Peyer's patch (tissue), 4 donors: ENCODE results near the gene SLC49A3. TPM values are rescaled to one million over a fixed set of nuclear protein-coding genes. Genes with fewer than 3 reads are reported as not detected.

ENCODE experiments used
- DNase-seq, 3 donors: peaks; one replicate each; pipeline ENCODE4 v3.0.0-alpha.2; 2017 to 2019
- H3K27ac ChIP-seq, 4 donors: fragments of 200-600 bp; sonication (generic); one replicate each; pipeline ENCODE4 v1.5.1; 2016 to 2019
- H3K27me3 ChIP-seq, 2 donors: fragments of 200-600 bp; sonication (generic); one replicate each; pipeline ENCODE4 v1.5.1; 2019
- H3K36me3 ChIP-seq, 3 donors: fragments of 200-600 bp; sonication (generic); one replicate each; pipeline ENCODE4 v1.5.1; 2016 to 2019
- H3K4me1 ChIP-seq, 4 donors: fragments of 200-600 bp; sonication (generic); one replicate each; pipeline ENCODE4 v1.5.1; 2016 to 2019
- H3K4me3 ChIP-seq, 4 donors: fragments of 200-600 bp; sonication (generic); 1 replicate in 3 of 4; 2 replicates in 1 of 4; pipeline ENCODE4 v1.5.1; 2016 to 2019; ENCODE audit warnings: mild to moderate bottlenecking in 1 of 4
- H3K9me3 ChIP-seq, 4 donors: fragments of 200-600 bp; sonication (generic); one replicate each; pipeline ENCODE4 v1.5.1; 2016 to 2019; ENCODE audit warnings: mild to moderate bottlenecking in 1 of 4
- POLR2A ChIP-seq, 2 donors: fragments of 450-650 bp; IDR thresholded peaks; one replicate each; pipeline ENCODE4 v1.5.1; 2017; ENCODE audit warnings: antibody characterized with exemption in 2 of 2, mild to moderate bottlenecking in 2 of 2, moderate library complexity in 2 of 2
- total RNA-seq, 4 donors: library from RNA; depleted of rRNA; stranded (reverse); fragments of >200 nt; gene quantifications; one replicate each; pipeline ENCODE4 v1.1.0, GENCODE V29; 2016
- TF ChIP-seq, protein P1 (sequence below), 6 experiments: fragments of 450-650 bp in 4 of 6; fragments of 200-600 bp in 2 of 6; sonication (generic) in 1 of 6; IDR thresholded peaks; one replicate each; pipeline ENCODE4 v1.5.1; 2017 to 2019; ENCODE audit warnings: antibody characterized with exemption in 6 of 6, mild to moderate bottlenecking in 3 of 6, moderate library complexity in 1 of 6

Gene SLC49A3
- total RNA-seq, 4 donors from 2014 or later: 4.1 to 13.3 (median 9.4) TPM

DNA sequence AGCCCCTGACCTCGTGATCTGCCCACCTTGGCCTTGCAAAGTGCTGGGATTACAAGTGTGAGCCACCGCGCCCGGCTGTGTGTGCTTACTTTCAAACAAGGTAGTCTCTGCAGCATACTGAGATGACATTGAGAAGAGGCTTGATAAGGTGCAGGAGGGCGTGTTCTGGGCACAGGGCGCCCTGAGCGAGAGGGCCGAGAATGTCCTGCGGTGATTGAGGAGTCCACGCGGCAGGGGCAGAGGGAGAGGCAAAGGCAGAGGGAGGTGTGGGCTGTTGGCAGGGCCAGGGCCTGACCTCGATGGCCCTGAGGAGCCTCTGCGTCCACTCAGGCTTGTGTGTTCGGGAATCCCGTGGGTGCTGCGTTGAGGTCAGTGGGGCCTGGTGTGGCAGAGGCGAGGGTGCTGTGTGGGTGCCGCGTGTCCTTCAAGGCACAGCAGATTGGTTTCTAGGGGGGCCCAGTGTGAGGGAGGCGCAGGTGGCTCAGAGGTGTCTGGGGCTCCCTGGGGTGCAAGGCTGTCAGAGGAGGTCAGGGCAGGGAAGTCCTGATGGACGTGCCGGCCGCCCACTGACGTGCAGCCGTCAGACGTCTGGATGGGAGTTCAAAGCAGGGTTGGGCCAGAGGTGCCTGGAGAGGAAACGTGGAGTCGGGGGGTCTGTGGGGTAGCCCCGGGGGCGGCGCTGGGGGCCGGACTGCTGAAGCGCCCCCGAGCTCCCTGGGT, 28.8 kb upstream of the SLC49A3 start:
- Histone ChIP-seq H3K27ac (no peak overlapping the region), H3K36me3 (peaks cover 0 to 20% (median 0%) of the 10 kb centered on the region in 3 donors), H3K27me3 (no peaks in the 10 kb centered on the region), H3K9me3 (no peaks in the 10 kb centered on the region), H3K4me1 (peaks cover 0 to 34% (median 0%) of the 10 kb centered on the region in 4 donors), H3K4me3 (no peak overlapping the region)
- no peak for DNase-seq
- TF ChIP-seq, protein P1, sequence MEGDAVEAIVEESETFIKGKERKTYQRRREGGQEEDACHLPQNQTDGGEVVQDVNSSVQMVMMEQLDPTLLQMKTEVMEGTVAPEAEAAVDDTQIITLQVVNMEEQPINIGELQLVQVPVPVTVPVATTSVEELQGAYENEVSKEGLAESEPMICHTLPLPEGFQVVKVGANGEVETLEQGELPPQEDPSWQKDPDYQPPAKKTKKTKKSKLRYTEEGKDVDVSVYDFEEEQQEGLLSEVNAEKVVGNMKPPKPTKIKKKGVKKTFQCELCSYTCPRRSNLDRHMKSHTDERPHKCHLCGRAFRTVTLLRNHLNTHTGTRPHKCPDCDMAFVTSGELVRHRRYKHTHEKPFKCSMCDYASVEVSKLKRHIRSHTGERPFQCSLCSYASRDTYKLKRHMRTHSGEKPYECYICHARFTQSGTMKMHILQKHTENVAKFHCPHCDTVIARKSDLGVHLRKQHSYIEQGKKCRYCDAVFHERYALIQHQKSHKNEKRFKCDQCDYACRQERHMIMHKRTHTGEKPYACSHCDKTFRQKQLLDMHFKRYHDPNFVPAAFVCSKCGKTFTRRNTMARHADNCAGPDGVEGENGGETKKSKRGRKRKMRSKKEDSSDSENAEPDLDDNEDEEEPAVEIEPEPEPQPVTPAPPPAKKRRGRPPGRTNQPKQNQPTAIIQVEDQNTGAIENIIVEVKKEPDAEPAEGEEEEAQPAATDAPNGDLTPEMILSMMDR (IDR thresholded peaks at IDR 0.05): no peak
- TF ChIP-seq POLR2A (IDR thresholded peaks at IDR 0.05): no peak

DNA sequence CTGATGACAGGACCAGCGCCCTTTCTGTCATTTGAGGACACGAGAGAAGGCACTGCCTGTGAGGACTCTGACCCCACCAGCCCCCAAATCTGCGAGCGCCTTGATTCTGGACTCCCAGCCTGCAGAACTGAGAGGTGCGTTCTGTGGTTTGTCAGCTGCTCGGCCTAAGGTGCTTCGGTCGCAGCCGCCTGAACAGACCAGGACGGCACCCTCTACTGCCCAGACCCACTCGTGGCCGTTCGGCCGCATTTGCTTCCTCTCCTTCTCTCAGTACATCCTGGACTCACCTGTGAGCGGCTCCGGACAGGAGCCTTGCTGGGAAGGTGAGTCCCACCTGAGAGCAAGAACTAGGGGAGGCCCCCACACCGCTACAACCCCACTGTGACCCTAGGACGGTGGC, 25.1 kb upstream of the SLC49A3 start:
- H3K27ac ChIP-seq: no peak overlapping the region
- TF ChIP-seq POLR2A (IDR thresholded peaks at IDR 0.05): no peak
- TF ChIP-seq, protein P1 (IDR thresholded peaks at IDR 0.05): no peak
- H3K4me3 ChIP-seq: no peak overlapping the region
- peaks cover 0 to 9% (median 0%) of the 10 kb centered on the region in 3 donors for H3K36me3 ChIP-seq
- peaks cover 0 to 17% (median 0%) of the 10 kb centered on the region in 4 donors for H3K4me1 ChIP-seq
- DNase-seq: no peak
- no peaks in the 10 kb centered on the region for H3K9me3 ChIP-seq
- H3K27me3 ChIP-seq: no peaks in the 10 kb centered on the region

DNA sequence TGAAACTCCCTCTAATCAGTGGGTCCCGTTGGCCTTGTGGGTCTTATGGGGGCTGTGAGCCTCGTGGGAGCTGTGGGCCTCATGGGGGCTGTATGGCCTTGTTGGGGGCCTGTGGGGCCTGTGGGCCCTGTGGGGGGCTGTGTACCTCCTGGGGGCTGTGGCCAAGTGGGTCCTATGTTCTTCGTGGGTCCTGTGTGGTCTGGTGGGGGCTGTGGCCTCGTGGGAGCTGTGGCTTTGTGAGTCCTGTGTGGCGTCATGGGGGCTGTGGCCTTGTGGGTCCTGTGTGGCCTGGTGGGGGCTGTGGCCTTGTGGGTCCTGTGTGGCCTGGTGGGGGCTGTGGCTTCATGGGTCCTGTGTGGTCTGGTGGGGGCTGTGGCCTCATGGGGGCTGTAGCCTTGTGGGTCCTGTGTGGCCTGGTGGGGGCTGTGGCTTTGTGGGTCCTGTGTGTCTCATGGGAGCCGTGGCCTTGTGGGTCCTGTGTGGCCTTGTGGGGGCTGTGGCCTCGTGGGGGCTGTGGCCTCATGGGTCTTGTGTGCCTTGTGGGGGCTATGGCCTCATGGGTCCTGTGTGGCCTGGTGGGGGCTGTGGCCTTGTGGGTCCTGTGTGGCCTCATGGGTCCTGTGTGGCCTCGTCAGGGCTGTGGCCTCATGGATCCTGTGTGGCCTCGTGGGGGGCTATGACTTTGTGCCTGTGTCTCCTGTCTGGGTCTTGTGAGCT, 24.1 kb upstream of the SLC49A3 start:
- peaks cover 0 to 26% (median 2%) of the 10 kb centered on the region in 4 donors for H3K4me1 ChIP-seq
- H3K27ac ChIP-seq: no peak overlapping the region
- H3K4me3 ChIP-seq: no peak overlapping the region
- no peaks in the 10 kb centered on the region for H3K9me3 ChIP-seq
- peaks cover 0 to 9% (median 0%) of the 10 kb centered on the region in 3 donors for H3K36me3 ChIP-seq
- no peaks in the 10 kb centered on the region for H3K27me3 ChIP-seq
- DNase-seq: no peak
- TF ChIP-seq, protein P1 (IDR thresholded peaks at IDR 0.05): no peak

DNA sequence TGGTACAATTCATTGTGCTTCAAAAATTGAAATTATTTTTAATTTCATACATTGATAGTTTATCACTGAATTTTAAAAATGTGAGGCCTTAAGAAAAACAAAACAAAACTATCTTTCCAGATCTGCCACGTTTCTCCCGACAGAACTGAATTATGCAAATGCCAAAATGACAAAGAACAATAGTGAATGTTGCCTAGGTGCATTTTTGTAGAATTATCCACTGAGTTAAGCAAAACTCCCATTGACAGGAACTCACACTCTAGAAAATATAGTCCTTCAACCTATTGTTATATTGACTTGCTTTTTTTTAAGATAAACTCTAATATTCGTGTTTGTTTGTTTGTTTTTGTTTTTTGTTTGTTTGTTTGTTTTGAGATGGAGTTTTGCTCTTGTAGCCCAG, 23.1 kb upstream of the SLC49A3 start:
- Histone ChIP-seq H3K36me3 (peaks cover 0 to 9% (median 0%) of the 10 kb centered on the region in 3 donors), H3K27ac (no peak overlapping the region), H3K4me3 (no peak overlapping the region), H3K4me1 (peaks cover 0 to 26% (median 8%) of the 10 kb centered on the region in 4 donors), H3K27me3 (no peaks in the 10 kb centered on the region), H3K9me3 (no peaks in the 10 kb centered on the region)
- no peak for TF ChIP-seq POLR2A (IDR thresholded peaks at IDR 0.05)
- TF ChIP-seq, protein P1 (IDR thresholded peaks at IDR 0.05): no peak
- DNase-seq: no peak

DNA sequence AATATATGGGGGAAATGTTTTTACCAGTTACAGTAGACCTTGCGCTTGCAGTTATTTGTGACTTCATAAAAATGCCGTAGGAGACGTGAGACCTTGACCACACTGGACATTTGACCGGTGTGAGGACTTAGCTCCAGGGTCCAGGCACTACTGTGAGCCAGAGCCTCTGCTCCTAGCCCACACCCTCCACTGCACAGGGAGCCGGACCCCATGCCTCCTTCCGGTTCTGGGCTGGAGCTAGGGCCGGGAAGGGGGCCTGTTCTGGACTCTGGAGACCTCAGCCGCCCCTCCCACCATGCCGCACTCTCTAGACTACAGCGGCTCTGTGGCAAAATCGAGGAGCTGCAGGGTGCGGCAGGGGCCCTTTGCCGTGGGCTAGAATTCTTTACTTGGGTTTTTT, 22.0 kb upstream of the SLC49A3 start:
- no peak overlapping the region for H3K4me3 ChIP-seq
- H3K9me3 ChIP-seq: no peaks in the 10 kb centered on the region
- H3K36me3 ChIP-seq: peaks cover 0 to 9% (median 0%) of the 10 kb centered on the region in 3 donors
- H3K27ac ChIP-seq: no peak overlapping the region
- no peak for TF ChIP-seq POLR2A (IDR thresholded peaks at IDR 0.05)
- TF ChIP-seq, protein P1 (IDR thresholded peaks at IDR 0.05): no peak
- peaks cover 0 to 36% (median 13%) of the 10 kb centered on the region in 4 donors for H3K4me1 ChIP-seq
- no peak for DNase-seq
- H3K27me3 ChIP-seq: no peaks in the 10 kb centered on the region
